WTC11 (cell line): ENCODE data around the gene PLPP4. TPM values are rescaled to one million over a fixed set of nuclear protein-coding genes. Genes with fewer than 3 reads are reported as not detected.

Source experiments
- ATAC-seq: fragments of 200-7000 bp; cut with Tn5 transposase; 2 replicates; pipeline ENCODE4 v1.10.0; 2021; ENCODE audit warnings: mild to moderate bottlenecking, moderate library complexity
- CTCF ChIA-PET: fragments of 300-600 bp; sonication (Branson Sonifier 250); formaldehyde crosslinking; loops from one replicate; lab custom pipeline; 2021; ENCODE audit warnings: antibody characterized with exemption; lab: Charles Lee
- POLR2A ChIA-PET: fragments of 350-600 bp; sonication (Branson Sonifier 250); formaldehyde crosslinking; loops from one replicate; lab custom pipeline; 2021; ENCODE audit warnings: antibody characterized with exemption; lab: Charles Lee
- DNase-seq: peaks from one replicate; pipeline ENCODE4 v3.0.0; 2021; ENCODE audit warnings: low spot score
- H3K27ac Mint-ChIP-seq: 2 replicates; pipeline ENCODE4 v1.8.0; 2021; ENCODE audit warnings: mixed read lengths
- H3K27me3 Mint-ChIP-seq: 2 replicates; pipeline ENCODE4 v1.8.0; 2021; ENCODE audit warnings: low read depth, mild to moderate bottlenecking, moderate library complexity, mixed read lengths
- H3K36me3 Mint-ChIP-seq: 2 replicates; pipeline ENCODE4 v1.8.0; 2021; ENCODE audit warnings: mixed read lengths
- H3K4me1 Mint-ChIP-seq: 2 replicates; pipeline ENCODE4 v1.8.0; 2022; ENCODE audit warnings: mixed read lengths
- H3K4me3 Mint-ChIP-seq: 2 replicates; pipeline ENCODE4 v1.8.0; 2021; ENCODE audit warnings: mild to moderate bottlenecking, moderate library complexity, mixed read lengths
- H3K9me3 Mint-ChIP-seq: 2 replicates; pipeline ENCODE4 v1.8.0; 2021; ENCODE audit warnings: mixed read lengths
- ETV6 ChIP-seq: sonication (generic); formaldehyde crosslinking; IDR thresholded peaks from 2 replicates; pipeline ENCODE4 v1.8.1; 2022; ENCODE audit warnings: mild to moderate bottlenecking, missing genetic modification reagents
- JAZF1 ChIP-seq: fragments of 250-450 bp; sonication (Bioruptor Pico); IDR thresholded peaks from 2 replicates; pipeline ENCODE4 v1.9.0; 2021; ENCODE audit warnings: moderate library complexity, mild to moderate bottlenecking, inconsistent platforms
- MYBL2 ChIP-seq: sonication (generic); formaldehyde crosslinking; IDR thresholded peaks from 2 replicates; pipeline ENCODE4 v1.8.1; 2023; ENCODE audit warnings: mild to moderate bottlenecking, moderate library complexity, missing genetic modification reagents
- NFATC4 ChIP-seq: fragments of 250-450 bp; sonication (Bioruptor Pico); IDR thresholded peaks from 2 replicates; pipeline ENCODE4 v1.9.0; 2021; ENCODE audit warnings: mild to moderate bottlenecking
- OVOL2 ChIP-seq: fragments of 250-450 bp; sonication (Bioruptor Pico); IDR thresholded peaks from 2 replicates; pipeline ENCODE4 v1.9.0; 2021; ENCODE audit warnings: mild to moderate bottlenecking, borderline replicate concordance
- ZNF263 ChIP-seq: sonication (generic); formaldehyde crosslinking; IDR thresholded peaks from 2 replicates; pipeline ENCODE4 v1.8.1; 2022; ENCODE audit warnings: low read depth, mild to moderate bottlenecking, moderate library complexity, missing genetic modification reagents
- total RNA-seq: library from RNA; stranded (reverse); gene quantifications from 3 replicates; pipeline ENCODE4 v1.2.3, GENCODE V29; 2021
- TF ChIP-seq, protein P1 (sequence below): sonication (generic); formaldehyde crosslinking; IDR thresholded peaks from 2 replicates; pipeline ENCODE4 v1.8.1; 2023; ENCODE audit warnings: mild to moderate bottlenecking, moderate library complexity, missing genetic modification reagents
- TF ChIP-seq, protein P2 (sequence below): sonication (generic); formaldehyde crosslinking; IDR thresholded peaks from 2 replicates; pipeline ENCODE4 v1.8.0; 2022; ENCODE audit warnings: mild to moderate bottlenecking, missing genetic modification reagents
- TF ChIP-seq, protein P3 (sequence below): fragments of 250-450 bp; sonication (Bioruptor Pico); IDR thresholded peaks from 2 replicates; pipeline ENCODE4 v1.9.0; 2021; ENCODE audit warnings: mild to moderate bottlenecking
- TF ChIP-seq, protein P4 (sequence below): fragments of 250-450 bp; sonication (Bioruptor Pico); IDR thresholded peaks from 2 replicates; pipeline ENCODE4 v1.9.0; 2021; ENCODE audit warnings: moderate library complexity, mild to moderate bottlenecking, inconsistent platforms, borderline replicate concordance
- TF ChIP-seq, protein P5 (sequence below): fragments of 200-600 bp; IDR thresholded peaks from 2 replicates; pipeline ENCODE4 v1.8.0; 2022; ENCODE audit warnings: antibody characterized with exemption

PLPP4 gene
- total RNA-seq, 1 experiment from 2014 or later = 0.15 TPM

DNA sequence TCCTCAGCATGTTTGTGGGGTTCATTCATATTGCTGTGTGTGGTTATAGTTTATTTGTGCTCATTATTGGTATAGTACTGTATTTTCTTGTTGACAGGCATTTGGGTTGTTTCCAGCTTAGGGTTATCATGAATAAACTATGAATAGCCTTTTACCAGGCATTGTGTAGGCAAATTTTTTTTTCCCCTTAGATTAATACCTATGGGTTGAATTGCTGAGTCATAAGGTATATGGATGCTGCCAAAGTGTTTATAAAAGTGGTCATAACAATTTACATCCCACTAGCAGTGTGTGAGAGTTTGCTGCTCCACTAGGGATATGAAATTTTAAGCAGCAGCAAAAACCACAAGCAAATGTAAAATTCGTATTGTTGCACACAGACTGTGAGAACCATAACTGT is 175.0 kb downstream of the PLPP4 start:
- Mint-ChIP-seq H3K27me3 (peaks cover 17% of the 10 kb centered on the region), H3K27ac (no peak overlapping the region), H3K36me3 (peaks cover 6% of the 10 kb centered on the region)
- CTCF ChIA-PET = interaction anchor here (1.2 kb wide), 1 partner anchor 15 kb away, joined by 3 read pairs; no protein-coding TSS in a partner anchor
- POLR2A ChIA-PET = no interaction called here
- ATAC-seq = no peak
- no peak for DNase-seq
- no peak for TF ChIP-seq ZNF263 (CRISPR knock-in tag)
- no peak for TF ChIP-seq NFATC4 (CRISPR knock-in tag)
- TF ChIP-seq, all 79 proteins: peak for 0
- peaks cover 9% of the 10 kb centered on the region for H3K9me3 Mint-ChIP-seq
- H3K4me3 Mint-ChIP-seq = no peak overlapping the region
- peaks cover 61% of the 10 kb centered on the region for H3K4me1 Mint-ChIP-seq

DNA sequence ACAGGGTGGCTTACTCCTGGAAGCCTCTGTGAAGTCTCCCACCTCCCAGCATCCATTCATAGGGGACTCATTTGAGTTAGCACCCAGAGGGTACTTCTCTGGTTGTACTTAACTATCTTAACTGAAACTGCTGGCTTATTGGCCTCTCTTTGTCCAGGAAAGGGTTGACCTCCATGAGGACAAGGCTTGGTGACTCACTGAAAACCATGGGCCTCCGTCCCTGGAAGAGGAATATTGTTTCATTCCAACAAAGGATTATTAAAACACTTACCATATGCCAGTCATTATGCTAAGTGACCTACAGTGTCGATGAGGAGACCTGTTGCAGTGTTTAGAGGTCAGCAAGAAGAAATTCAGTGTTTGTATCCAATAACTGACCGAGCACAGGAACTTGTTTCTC is 175.9 kb downstream of the PLPP4 start:
- DNase-seq (no peak), ATAC-seq (no peak)
- peaks cover 9% of the 10 kb centered on the region for H3K9me3 Mint-ChIP-seq
- H3K4me3 Mint-ChIP-seq = no peak overlapping the region
- H3K27ac Mint-ChIP-seq = no peak overlapping the region
- peaks cover 18% of the 10 kb centered on the region for H3K27me3 Mint-ChIP-seq
- H3K4me1 Mint-ChIP-seq = peaks cover 52% of the 10 kb centered on the region
- POLR2A ChIA-PET = interaction anchor here (0.6 kb wide), 1 partner anchor 847 kb away, joined by 3 read pairs; no protein-coding TSS in a partner anchor
- TF ChIP-seq, protein P1, sequence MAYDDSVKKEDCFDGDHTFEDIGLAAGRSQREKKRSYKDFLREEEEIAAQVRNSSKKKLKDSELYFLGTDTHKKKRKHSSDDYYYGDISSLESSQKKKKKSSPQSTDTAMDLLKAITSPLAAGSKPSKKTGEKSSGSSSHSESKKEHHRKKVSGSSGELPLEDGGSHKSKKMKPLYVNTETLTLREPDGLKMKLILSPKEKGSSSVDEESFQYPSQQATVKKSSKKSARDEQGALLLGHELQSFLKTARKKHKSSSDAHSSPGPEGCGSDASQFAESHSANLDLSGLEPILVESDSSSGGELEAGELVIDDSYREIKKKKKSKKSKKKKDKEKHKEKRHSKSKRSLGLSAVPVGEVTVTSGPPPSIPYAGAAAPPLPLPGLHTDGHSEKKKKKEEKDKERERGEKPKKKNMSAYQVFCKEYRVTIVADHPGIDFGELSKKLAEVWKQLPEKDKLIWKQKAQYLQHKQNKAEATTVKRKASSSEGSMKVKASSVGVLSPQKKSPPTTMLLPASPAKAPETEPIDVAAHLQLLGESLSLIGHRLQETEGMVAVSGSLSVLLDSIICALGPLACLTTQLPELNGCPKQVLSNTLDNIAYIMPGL (CRISPR knock-in tag) = no peak
- TF ChIP-seq NFATC4 (CRISPR knock-in tag) = no peak
- TF ChIP-seq, protein P2, sequence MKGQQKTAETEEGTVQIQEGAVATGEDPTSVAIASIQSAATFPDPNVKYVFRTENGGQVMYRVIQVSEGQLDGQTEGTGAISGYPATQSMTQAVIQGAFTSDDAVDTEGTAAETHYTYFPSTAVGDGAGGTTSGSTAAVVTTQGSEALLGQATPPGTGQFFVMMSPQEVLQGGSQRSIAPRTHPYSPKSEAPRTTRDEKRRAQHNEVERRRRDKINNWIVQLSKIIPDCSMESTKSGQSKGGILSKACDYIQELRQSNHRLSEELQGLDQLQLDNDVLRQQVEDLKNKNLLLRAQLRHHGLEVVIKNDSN (CRISPR knock-in tag) = no peak
- no peak for TF ChIP-seq OVOL2 (CRISPR knock-in tag)
- TF ChIP-seq ETV6 (CRISPR knock-in tag) = no peak
- TF ChIP-seq JAZF1 (CRISPR knock-in tag) = no peak
- TF ChIP-seq, protein P3, sequence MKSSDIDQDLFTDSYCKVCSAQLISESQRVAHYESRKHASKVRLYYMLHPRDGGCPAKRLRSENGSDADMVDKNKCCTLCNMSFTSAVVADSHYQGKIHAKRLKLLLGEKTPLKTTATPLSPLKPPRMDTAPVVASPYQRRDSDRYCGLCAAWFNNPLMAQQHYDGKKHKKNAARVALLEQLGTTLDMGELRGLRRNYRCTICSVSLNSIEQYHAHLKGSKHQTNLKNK (CRISPR knock-in tag) = no peak
- TF ChIP-seq, protein P4, sequence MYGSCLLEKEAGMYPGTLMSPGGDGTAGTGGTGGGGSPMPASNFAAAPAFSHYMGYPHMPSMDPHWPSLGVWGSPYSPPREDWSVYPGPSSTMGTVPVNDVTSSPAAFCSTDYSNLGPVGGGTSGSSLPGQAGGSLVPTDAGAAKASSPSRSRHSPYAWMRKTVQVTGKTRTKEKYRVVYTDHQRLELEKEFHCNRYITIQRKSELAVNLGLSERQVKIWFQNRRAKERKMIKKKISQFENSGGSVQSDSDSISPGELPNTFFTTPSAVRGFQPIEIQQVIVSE (CRISPR knock-in tag) = no peak
- TF ChIP-seq, all 79 proteins: peak for 0
- H3K36me3 Mint-ChIP-seq = peaks cover 6% of the 10 kb centered on the region
- CTCF ChIA-PET = interaction anchor here (1.2 kb wide), 1 partner anchor 14 kb away, joined by 3 read pairs; no protein-coding TSS in a partner anchor

DNA sequence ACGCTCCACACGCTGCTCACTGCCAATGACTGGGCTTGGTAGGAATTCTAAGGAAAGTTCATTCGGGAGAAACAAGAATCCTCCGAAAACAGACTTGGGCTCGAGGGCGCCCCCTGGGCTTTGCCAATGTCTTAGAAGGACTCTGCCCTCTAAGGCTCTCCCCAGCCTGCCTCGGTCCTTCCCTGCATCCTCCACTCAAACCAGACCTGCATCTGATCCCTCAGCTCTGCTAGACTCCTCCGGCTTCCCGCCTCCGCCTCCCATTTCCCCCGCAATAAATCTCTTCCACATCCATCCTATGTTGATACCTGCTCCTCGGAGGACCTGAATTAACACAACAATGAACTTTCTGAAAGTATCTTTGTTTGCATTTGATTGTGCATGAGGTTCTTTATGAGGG is 177.6 kb downstream of the PLPP4 start:
- TF ChIP-seq, protein P5, sequence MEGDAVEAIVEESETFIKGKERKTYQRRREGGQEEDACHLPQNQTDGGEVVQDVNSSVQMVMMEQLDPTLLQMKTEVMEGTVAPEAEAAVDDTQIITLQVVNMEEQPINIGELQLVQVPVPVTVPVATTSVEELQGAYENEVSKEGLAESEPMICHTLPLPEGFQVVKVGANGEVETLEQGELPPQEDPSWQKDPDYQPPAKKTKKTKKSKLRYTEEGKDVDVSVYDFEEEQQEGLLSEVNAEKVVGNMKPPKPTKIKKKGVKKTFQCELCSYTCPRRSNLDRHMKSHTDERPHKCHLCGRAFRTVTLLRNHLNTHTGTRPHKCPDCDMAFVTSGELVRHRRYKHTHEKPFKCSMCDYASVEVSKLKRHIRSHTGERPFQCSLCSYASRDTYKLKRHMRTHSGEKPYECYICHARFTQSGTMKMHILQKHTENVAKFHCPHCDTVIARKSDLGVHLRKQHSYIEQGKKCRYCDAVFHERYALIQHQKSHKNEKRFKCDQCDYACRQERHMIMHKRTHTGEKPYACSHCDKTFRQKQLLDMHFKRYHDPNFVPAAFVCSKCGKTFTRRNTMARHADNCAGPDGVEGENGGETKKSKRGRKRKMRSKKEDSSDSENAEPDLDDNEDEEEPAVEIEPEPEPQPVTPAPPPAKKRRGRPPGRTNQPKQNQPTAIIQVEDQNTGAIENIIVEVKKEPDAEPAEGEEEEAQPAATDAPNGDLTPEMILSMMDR = peak; percentile 48; the same call in 1 of the 2 replicates
- no peak for TF ChIP-seq MYBL2 (CRISPR knock-in tag)
- peaks cover 1% of the 10 kb centered on the region for H3K9me3 Mint-ChIP-seq
- ATAC-seq = peak; percentile 95
- H3K27me3 Mint-ChIP-seq = peaks cover 26% of the 10 kb centered on the region
- no peak overlapping the region for H3K4me3 Mint-ChIP-seq
- ChIA-PET CTCF (interaction anchor here (0.5 to 3.0 kb wide), 18 partner anchors 10 to 413 kb away, joined by 3 to 37 read pairs (median 3); no protein-coding TSS in a partner anchor), POLR2A (interaction anchor here (1.0 kb wide), 1 partner anchor 10 kb away, joined by 3 read pairs; no protein-coding TSS in a partner anchor)
- H3K27ac Mint-ChIP-seq = no peak overlapping the region
- peaks cover 37% of the 10 kb centered on the region for H3K4me1 Mint-ChIP-seq
- DNase-seq = peak; percentile 85
- H3K36me3 Mint-ChIP-seq = peaks cover 1% of the 10 kb centered on the region
